Measurements from ENCODE around the gene CRTAC1. TPM values are rescaled to one million over a fixed set of nuclear protein-coding genes. Genes with fewer than 3 reads are reported as not detected.

CRTAC1 gene
- total and polyA plus RNA-seq, 2 donors (not counting 3 experiments of a cell fraction or from before 2014, with no cell fraction given), result 1.4 to 3.0 TPM

DNA sequence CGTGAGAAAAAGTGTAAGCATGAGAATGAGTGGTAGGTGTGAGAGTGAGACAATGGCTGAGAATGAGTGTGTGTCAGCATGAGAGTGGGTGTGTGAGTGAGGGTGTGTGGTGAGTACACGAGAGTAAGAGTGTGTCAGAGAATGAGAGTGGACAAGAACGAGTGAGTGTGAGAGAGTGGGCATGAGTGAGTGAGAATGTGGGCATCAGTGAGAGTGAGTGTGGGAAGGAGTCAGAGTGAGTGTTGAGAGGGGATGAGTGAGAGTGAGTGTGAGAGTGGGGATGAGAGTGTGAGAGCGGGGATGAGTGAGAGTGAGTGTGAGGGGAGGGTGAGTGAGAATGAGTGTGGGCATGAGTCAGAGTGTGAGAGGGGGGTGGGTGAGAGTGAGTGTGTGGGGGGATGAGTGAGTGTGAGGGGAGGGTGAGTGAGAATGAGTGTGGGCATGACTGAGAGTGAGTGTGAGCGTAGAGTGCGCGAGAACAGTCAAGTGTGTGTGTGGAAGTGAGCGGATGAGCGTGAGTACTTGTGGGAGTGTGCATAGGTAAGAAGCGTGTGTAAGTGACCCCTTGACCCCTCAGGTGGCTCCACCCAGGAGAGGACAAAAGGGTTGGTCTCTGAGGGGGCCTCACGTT, 105.0 kb downstream of the CRTAC1 start:
- no peak for TF ChIP-seq POLR2AphosphoS5 (IDR thresholded peaks at IDR 0.05; ENCODE audit: insufficient read depth, low read depth, low read length)
- no peak for TF ChIP-seq EZH2 (IDR thresholded peaks at IDR 0.05; ENCODE audit: borderline replicate concordance, low read depth, low read length, severe bottlenecking)
- no peak for TF ChIP-seq JUN (IDR thresholded peaks at IDR 0.05; ENCODE audit: borderline replicate concordance, insufficient read depth, insufficient read length, low read depth)
- no peak for TF ChIP-seq MYC (IDR thresholded peaks at IDR 0.05; ENCODE audit: low read depth, low read length)
- no peak for TF ChIP-seq MAX (IDR thresholded peaks at IDR 0.05; ENCODE audit: insufficient read depth, insufficient read length)
- Histone ChIP-seq H3K9me1 (replicated peaks; ENCODE audit: control insufficient read depth, extremely low read depth, insufficient read depth, low read length) (no peaks in the 10 kb centered on the region), H2AFZ (ENCODE audit: low read depth, low read length) (no peak overlapping the region), H3K4me2 (ENCODE audit: insufficient read depth, low read length) (no peak overlapping the region), H3K4me3 (replicated peaks in 1 of 3; ENCODE audit: insufficient read depth in 1 of 3, low read depth in 1 of 3, low read length in 3 of 3) (no peak overlapping the region), H3K36me3 (ENCODE audit: control insufficient read depth in 2 of 2, extremely low read depth in 1 of 2, insufficient read depth in 2 of 2, low read length in 2 of 2) (no peaks in the 10 kb centered on the region), H4K20me1 (replicated peaks; ENCODE audit: control insufficient read depth, extremely low read depth, insufficient read depth, low read length) (no peaks in the 10 kb centered on the region), H3K79me2 (ENCODE audit: control insufficient read depth, insufficient read depth, low read length) (no peaks in the 10 kb centered on the region), H3K4me1 (ENCODE audit: control insufficient read depth, extremely low read depth, insufficient read depth, low read length) (no peaks in the 10 kb centered on the region), H3K9me3 (replicated peaks; ENCODE audit: control insufficient read depth, insufficient read depth, low read length) (no peaks in the 10 kb centered on the region), H3K27me3 (ENCODE audit: control insufficient read depth in 2 of 2, insufficient read depth in 2 of 2, low read length in 2 of 2) (no peaks in the 10 kb centered on the region), H3K9ac (replicated peaks; ENCODE audit: extremely low read depth, insufficient read depth, low read length) (no peak overlapping the region), H3K27ac (ENCODE audit: insufficient read depth, low read depth, low read length) (no peak overlapping the region)
- ChIA-PET CTCF (interaction anchor here (1.2 kb wide), 1 partner anchor 116 kb away, joined by 7 read pairs; no protein-coding TSS in a partner anchor), POLR2A (no interaction called here)
- no peak for DNase-seq (ENCODE audit: low read depth, low spot score)
- no TSS peak for BruUV-seq (replicated peaks)
- intact Hi-C loops (cut with micrococcal nuclease) (no loop called here), dilution Hi-C loops (cut with MboI; ENCODE audit: extremely low pct_ligation_motif_present, low sequenced_read_pairs) (no loop called here)
- FAIRE-seq, result no peak

DNA sequence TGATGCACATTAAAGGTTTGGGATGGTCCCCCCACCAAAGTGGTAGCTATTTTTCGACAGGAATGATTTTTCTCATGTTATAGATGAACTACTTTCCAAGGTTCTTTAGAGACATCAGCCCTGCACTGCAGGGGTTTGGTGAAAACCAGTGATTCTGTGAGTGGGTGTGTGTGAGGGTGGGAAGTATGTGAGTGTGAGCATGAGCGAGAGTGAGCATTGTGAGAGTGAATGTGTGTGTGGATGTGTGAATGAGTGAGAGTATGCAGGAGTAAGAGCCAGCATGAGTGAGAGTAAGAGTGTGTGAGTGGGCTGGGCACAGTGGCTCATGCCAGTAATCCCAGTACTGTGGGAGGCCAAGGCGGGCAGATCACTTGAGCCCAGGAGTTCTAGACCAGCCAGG, 105.7 kb downstream of the CRTAC1 start:
- Histone ChIP-seq H3K27ac (ENCODE audit: insufficient read depth, low read depth, low read length) (no peak overlapping the region), H3K79me2 (ENCODE audit: control insufficient read depth, insufficient read depth, low read length) (no peaks in the 10 kb centered on the region), H3K4me3 (replicated peaks in 1 of 3; ENCODE audit: insufficient read depth in 1 of 3, low read depth in 1 of 3, low read length in 3 of 3) (no peak overlapping the region), H3K4me1 (ENCODE audit: control insufficient read depth, extremely low read depth, insufficient read depth, low read length) (no peaks in the 10 kb centered on the region), H3K9me3 (replicated peaks; ENCODE audit: control insufficient read depth, insufficient read depth, low read length) (no peaks in the 10 kb centered on the region), H4K20me1 (replicated peaks; ENCODE audit: control insufficient read depth, extremely low read depth, insufficient read depth, low read length) (no peaks in the 10 kb centered on the region), H3K9ac (replicated peaks; ENCODE audit: extremely low read depth, insufficient read depth, low read length) (no peak overlapping the region), H3K4me2 (ENCODE audit: insufficient read depth, low read length) (no peak overlapping the region), H2AFZ (ENCODE audit: low read depth, low read length) (no peak overlapping the region), H3K9me1 (replicated peaks; ENCODE audit: control insufficient read depth, extremely low read depth, insufficient read depth, low read length) (no peaks in the 10 kb centered on the region), H3K27me3 (ENCODE audit: control insufficient read depth in 2 of 2, insufficient read depth in 2 of 2, low read length in 2 of 2) (no peaks in the 10 kb centered on the region), H3K36me3 (ENCODE audit: control insufficient read depth in 2 of 2, extremely low read depth in 1 of 2, insufficient read depth in 2 of 2, low read length in 2 of 2) (no peaks in the 10 kb centered on the region)
- dilution Hi-C loops (cut with MboI; ENCODE audit: extremely low pct_ligation_motif_present, low sequenced_read_pairs), result no loop called here
- DNase-seq (ENCODE audit: low read depth, low spot score) (no peak), FAIRE-seq (no peak)
- ChIA-PET POLR2A (no interaction called here), CTCF (interaction anchor here (1.1 to 1.6 kb wide), 2 partner anchors 10 to 103 kb away, joined by 3 to 6 read pairs; no protein-coding TSS in a partner anchor)
- intact Hi-C loops (cut with micrococcal nuclease), result no loop called here
- TF ChIP-seq JUN (IDR thresholded peaks at IDR 0.05; ENCODE audit: borderline replicate concordance, insufficient read depth, insufficient read length, low read depth) (no peak), EZH2 (IDR thresholded peaks at IDR 0.05; ENCODE audit: borderline replicate concordance, low read depth, low read length, severe bottlenecking) (no peak), MYC (IDR thresholded peaks at IDR 0.05; ENCODE audit: low read depth, low read length) (no peak), GATA2 (IDR thresholded peaks at IDR 0.05; ENCODE audit: insufficient read depth, insufficient read length, low read depth, low read length) (no peak), FOS (IDR thresholded peaks at IDR 0.05; ENCODE audit: borderline replicate concordance, insufficient read depth, low read length) (no peak), POLR2AphosphoS5 (IDR thresholded peaks at IDR 0.05; ENCODE audit: insufficient read depth, low read depth, low read length) (no peak), POLR2A (IDR thresholded peaks at IDR 0.05; ENCODE audit: low read depth, low read length) (no peak), MAX (IDR thresholded peaks at IDR 0.05; ENCODE audit: insufficient read depth, insufficient read length) (no peak)
- TF ChIP-seq, protein P1, sequence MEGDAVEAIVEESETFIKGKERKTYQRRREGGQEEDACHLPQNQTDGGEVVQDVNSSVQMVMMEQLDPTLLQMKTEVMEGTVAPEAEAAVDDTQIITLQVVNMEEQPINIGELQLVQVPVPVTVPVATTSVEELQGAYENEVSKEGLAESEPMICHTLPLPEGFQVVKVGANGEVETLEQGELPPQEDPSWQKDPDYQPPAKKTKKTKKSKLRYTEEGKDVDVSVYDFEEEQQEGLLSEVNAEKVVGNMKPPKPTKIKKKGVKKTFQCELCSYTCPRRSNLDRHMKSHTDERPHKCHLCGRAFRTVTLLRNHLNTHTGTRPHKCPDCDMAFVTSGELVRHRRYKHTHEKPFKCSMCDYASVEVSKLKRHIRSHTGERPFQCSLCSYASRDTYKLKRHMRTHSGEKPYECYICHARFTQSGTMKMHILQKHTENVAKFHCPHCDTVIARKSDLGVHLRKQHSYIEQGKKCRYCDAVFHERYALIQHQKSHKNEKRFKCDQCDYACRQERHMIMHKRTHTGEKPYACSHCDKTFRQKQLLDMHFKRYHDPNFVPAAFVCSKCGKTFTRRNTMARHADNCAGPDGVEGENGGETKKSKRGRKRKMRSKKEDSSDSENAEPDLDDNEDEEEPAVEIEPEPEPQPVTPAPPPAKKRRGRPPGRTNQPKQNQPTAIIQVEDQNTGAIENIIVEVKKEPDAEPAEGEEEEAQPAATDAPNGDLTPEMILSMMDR (IDR thresholded peaks at IDR 0.05; ENCODE audit: extremely low read depth in 1 of 2, insufficient read depth in 1 of 2, low read depth in 1 of 2, low read length in 2 of 2), result no peak
- no TSS peak for BruUV-seq (replicated peaks)
